Natural killer cell (primary cell): Measurements from ENCODE around the gene CLOCK. TPM values are rescaled to one million over a fixed set of nuclear protein-coding genes. Genes with fewer than 3 reads are reported as not detected.
A peak's percentile ranks its signal among the peaks of the same experiment; 100 is the strongest.

Experiments
- ATAC-seq, 3 donors: fragments of 150-1000 bp in 2 of 3; fragments of 200-7000 bp in 1 of 3; cut with Tn5 transposase; 1 replicate in 1 of 3; 2 replicates in 2 of 3; pipeline ENCODE4 v1.10.0; 2021; ENCODE audit warnings: mild to moderate bottlenecking in 2 of 3, moderate library complexity in 2 of 3
- DNase-seq, 2 donors: peaks; one replicate each; pipeline versions ENCODE4 v3.0.0 to v3.0.0-alpha.2; 2013 to 2021; ENCODE audit warnings: mixed read lengths in 1 of 2
- H3K27ac ChIP-seq: one replicate; pipeline ENCODE4 v1.5.1; 2013; ENCODE audit warnings: mild to moderate bottlenecking, low read length
- H3K27me3 ChIP-seq: one replicate; pipeline ENCODE4 v1.6.1; 2013; ENCODE audit warnings: low read length; ENCODE audit not compliant: control insufficient read depth, insufficient read depth
- H3K36me3 ChIP-seq: one replicate; pipeline ENCODE4 v1.6.1; 2013; ENCODE audit warnings: low read length; ENCODE audit not compliant: control insufficient read depth, insufficient read depth
- H3K4me1 ChIP-seq: one replicate; pipeline ENCODE4 v1.6.1; 2013; ENCODE audit warnings: low read length; ENCODE audit not compliant: control insufficient read depth, insufficient read depth
- H3K4me3 ChIP-seq: one replicate; pipeline ENCODE4 v1.5.1; 2013; ENCODE audit warnings: low read length
- H3K9me3 ChIP-seq: one replicate; pipeline ENCODE4 v1.6.1; 2013; ENCODE audit warnings: low read length; ENCODE audit not compliant: control insufficient read depth, insufficient read depth
- H3K27ac Mint-ChIP-seq, 2 donors: one replicate each; pipeline ENCODE4 v1.8.0; 2022; ENCODE audit warnings: mild to moderate bottlenecking in 2 of 2, mixed read lengths in 2 of 2, moderate library complexity in 1 of 2
- H3K27me3 Mint-ChIP-seq, 2 donors: one replicate each; pipeline ENCODE4 v1.8.0; 2022; ENCODE audit warnings: low read depth in 2 of 2, mixed read lengths in 2 of 2
- H3K36me3 Mint-ChIP-seq: one replicate; pipeline ENCODE4 v1.8.0; 2022; ENCODE audit warnings: mixed read lengths
- H3K4me1 Mint-ChIP-seq, 2 donors: one replicate each; pipeline ENCODE4 v1.8.0; 2022; ENCODE audit warnings: mixed read lengths in 2 of 2
- H3K4me3 Mint-ChIP-seq: one replicate; pipeline ENCODE4 v1.8.0; 2022; ENCODE audit warnings: mild to moderate bottlenecking, moderate library complexity, mixed read lengths
- H3K9me3 Mint-ChIP-seq, 2 donors: one replicate each; pipeline ENCODE4 v1.8.0; 2022; ENCODE audit warnings: mixed read lengths in 2 of 2
- CTCF ChIP-seq: fragments of 200-600 bp; IDR thresholded peaks from one replicate; pipeline ENCODE4 v1.8.0; 2022; ENCODE audit warnings: antibody characterized with exemption
- WGBS: methylation state at CpG from one replicate; pipeline ENCODE4 v1.1.7; 2013; ENCODE audit warnings: missing lambda C conversion rate; ENCODE audit not compliant: insufficient coverage; 5-methylcytosine and 5-hydroxymethylcytosine counted together
- intact Hi-C: fragments of 100-400 bp; cut with micrococcal nuclease; formaldehyde crosslinking; loops from one replicate; pipeline ENCODE4 v1.14.2; 2022
- total RNA-seq, 4 donors: library from RNA; stranded (reverse); fragments of 120-200 nt in 1 of 4; gene quantifications; one replicate each; pipeline versions ENCODE4 v1.2.3 to v1.2.4, GENCODE V29; 2013 to 2022

Gene CLOCK
- total RNA-seq, 3 donors from 2014 or later (not counting 1 experiment from before 2014, with no cell fraction given) = 11.4 to 15.8 (median 13.4) TPM

- peaks cover 0 to 10% of the 10 kb centered on the region in 2 donors for H3K27me3 Mint-ChIP-seq
- H3K27ac ChIP-seq = peak overlapping the region; percentile 77
- intact Hi-C loops = loop anchor here (1.0 to 10.0 kb wide), 6 partner anchors 151 to 1484 kb away; partner anchors contain the start of genes CHIC2, EXOC1, REST and SRD5A3
- peak overlapping the region; percentile 79 for H3K4me3 ChIP-seq
- ATAC-seq = peak; percentile 62 to 76 (median 68)
- H3K4me1 Mint-ChIP-seq = peaks cover 20 to 27% of the 10 kb centered on the region in 2 donors
- no peaks in the 10 kb centered on the region for H3K9me3 Mint-ChIP-seq
- TF ChIP-seq CTCF = no peak
- H3K27ac Mint-ChIP-seq = peak overlapping the region; percentile 87 to 89
- DNase-seq = peak; percentile 66 to 80
- under 1% methylated on average over 85 of the region's 87 CpGs for WGBS
- no peaks in the 10 kb centered on the region for H3K36me3 ChIP-seq
- no peaks in the 10 kb centered on the region for H3K27me3 ChIP-seq
- H3K4me1 ChIP-seq = no peaks in the 10 kb centered on the region
- no peaks in the 10 kb centered on the region for H3K36me3 Mint-ChIP-seq
- peak overlapping the region; percentile 93 for H3K4me3 Mint-ChIP-seq
- no peaks in the 10 kb centered on the region for H3K9me3 ChIP-seq
Measured at GRCh38 chr4:55545641-55546505, 836 bp downstream of the CLOCK start.

GRCh38 chr4:55545151-55545550 lies 1.6 kb downstream of the CLOCK start:
- H3K9me3 Mint-ChIP-seq = no peaks in the 10 kb centered on the region
- H3K36me3 Mint-ChIP-seq = no peaks in the 10 kb centered on the region
- ATAC-seq (no peak), DNase-seq (peak in 1 of 2 donors; percentile 18)
- intact Hi-C loops = loop anchor here (5.0 to 10.0 kb wide), 5 partner anchors 200 to 1483 kb away; partner anchors contain the start of genes CHIC2, EXOC1, REST and SRD5A3
- H3K4me3 Mint-ChIP-seq = peak overlapping the region; percentile 93
- Histone ChIP-seq H3K36me3 (no peaks in the 10 kb centered on the region), H3K27ac (peak overlapping the region; percentile 77), H3K4me1 (no peaks in the 10 kb centered on the region), H3K9me3 (no peaks in the 10 kb centered on the region), H3K27me3 (no peaks in the 10 kb centered on the region), H3K4me3 (peak overlapping the region; percentile 79)
- peak overlapping the region; percentile 87 to 89 for H3K27ac Mint-ChIP-seq
- no peak for TF ChIP-seq CTCF
- H3K4me1 Mint-ChIP-seq = peaks cover 20 to 27% of the 10 kb centered on the region in 2 donors
- peaks cover 0 to 6% of the 10 kb centered on the region in 2 donors for H3K27me3 Mint-ChIP-seq
- WGBS = 21% methylated on average over 2 of the region's 6 CpGs

- no peak overlapping the region for H3K27ac ChIP-seq
- DNase-seq = peak in 1 of 2 donors; percentile 38
Measured at GRCh38 chr4:55543858-55544257, 2.9 kb downstream of the CLOCK start.

More at GRCh38 chr4:55543858-55544257, 2.9 kb downstream of the CLOCK start:
- no peaks in the 10 kb centered on the region for H3K36me3 ChIP-seq
- peaks cover 20 to 31% of the 10 kb centered on the region in 2 donors for H3K4me1 Mint-ChIP-seq
- H3K27me3 Mint-ChIP-seq = no peaks in the 10 kb centered on the region
- no peak for TF ChIP-seq CTCF
- H3K4me3 ChIP-seq = no peak overlapping the region
- ATAC-seq = no peak
- peaks cover under 1% of the 10 kb centered on the region for H3K4me1 ChIP-seq
- no peaks in the 10 kb centered on the region for H3K9me3 Mint-ChIP-seq
- peak overlapping the region; percentile 93 for H3K4me3 Mint-ChIP-seq
- H3K9me3 ChIP-seq = no peaks in the 10 kb centered on the region
- H3K27me3 ChIP-seq = no peaks in the 10 kb centered on the region
- no peaks in the 10 kb centered on the region for H3K36me3 Mint-ChIP-seq
- intact Hi-C loops = loop anchor here (10.0 kb wide), 1 partner anchor 199 kb away; the partner anchor contains the start of gene SRD5A3
- H3K27ac Mint-ChIP-seq = peak overlapping the region; percentile 87 to 89
